Activated CD8-positive, alpha-beta memory T cell treated with anti-CD3 and anti-CD28 coated beads, Interleukin-2, amount 50 U/mL, for 1 hour (primary cell): ENCODE results near the gene NEK1.

ENCODE experiments used
- DNase-seq: peaks from one replicate; pipeline ENCODE4 v3.0.0-alpha.2; 2020; ENCODE audit errors: extremely low read depth

NEK1 gene

GRCh38 chr4:169366821-169367220 lies 245.6 kb downstream of the NEK1 start:
- no peak for DNase-seq

GRCh38 chr4:169362607-169363006 lies 249.8 kb downstream of the NEK1 start:
- DNase-seq, result no peak

- no peak for DNase-seq
Measured at GRCh38 chr4:169361756-169362155, 250.6 kb downstream of the NEK1 start.

GRCh38 chr4:169359961-169360360 lies 252.4 kb downstream of the NEK1 start:
- DNase-seq, result no peak

GRCh38 chr4:169352360-169352759 lies 260.0 kb downstream of the NEK1 start:
- DNase-seq, result no peak

GRCh38 chr4:169351872-169352271 lies 260.5 kb downstream of the NEK1 start:
- no peak for DNase-seq

- no peak for DNase-seq
Measured at GRCh38 chr4:169348541-169348940, 263.8 kb downstream of the NEK1 start.

GRCh38 chr4:169346840-169347239 lies 265.5 kb downstream of the NEK1 start:
- DNase-seq, result no peak

- DNase-seq, result no peak
Measured at GRCh38 chr4:169345316-169345721, 267.1 kb downstream of the NEK1 start.
